ENCODE data around the gene DMRT2.

- TF ChIP-seq, protein P1, sequence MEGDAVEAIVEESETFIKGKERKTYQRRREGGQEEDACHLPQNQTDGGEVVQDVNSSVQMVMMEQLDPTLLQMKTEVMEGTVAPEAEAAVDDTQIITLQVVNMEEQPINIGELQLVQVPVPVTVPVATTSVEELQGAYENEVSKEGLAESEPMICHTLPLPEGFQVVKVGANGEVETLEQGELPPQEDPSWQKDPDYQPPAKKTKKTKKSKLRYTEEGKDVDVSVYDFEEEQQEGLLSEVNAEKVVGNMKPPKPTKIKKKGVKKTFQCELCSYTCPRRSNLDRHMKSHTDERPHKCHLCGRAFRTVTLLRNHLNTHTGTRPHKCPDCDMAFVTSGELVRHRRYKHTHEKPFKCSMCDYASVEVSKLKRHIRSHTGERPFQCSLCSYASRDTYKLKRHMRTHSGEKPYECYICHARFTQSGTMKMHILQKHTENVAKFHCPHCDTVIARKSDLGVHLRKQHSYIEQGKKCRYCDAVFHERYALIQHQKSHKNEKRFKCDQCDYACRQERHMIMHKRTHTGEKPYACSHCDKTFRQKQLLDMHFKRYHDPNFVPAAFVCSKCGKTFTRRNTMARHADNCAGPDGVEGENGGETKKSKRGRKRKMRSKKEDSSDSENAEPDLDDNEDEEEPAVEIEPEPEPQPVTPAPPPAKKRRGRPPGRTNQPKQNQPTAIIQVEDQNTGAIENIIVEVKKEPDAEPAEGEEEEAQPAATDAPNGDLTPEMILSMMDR (IDR thresholded peaks at IDR 0.05; ENCODE audit: poor library complexity), result no peak
- no peak for TF ChIP-seq EZH2 (IDR thresholded peaks at IDR 0.05; ENCODE audit: borderline replicate concordance)
Observed at GRCh38 chr9:1024112-1024511, 26.0 kb upstream of the DMRT2 start.
